Measurements from ENCODE around the gene DHRS11. TPM values are rescaled to one million over a fixed set of nuclear protein-coding genes. Genes with fewer than 3 reads are reported as not detected.

DHRS11 gene
- total and polyA plus RNA-seq, 10 of the 15 experiments (the other 5 are each of a cell fraction or from before 2014, with no cell fraction given) = 3.4 to 23.0 (median 14.5) TPM

- TF ChIP-seq NKRF (conservative IDR thresholded peaks at IDR 0.05) = peak; percentile 98
- no peak for TF ChIP-seq CHD1 (IDR thresholded peaks at IDR 0.05; ENCODE audit: low read depth, low read length)
- TF ChIP-seq HCFC1 (IDR thresholded peaks at IDR 0.05; ENCODE audit: low read length) = peak; percentile 13; the same call in 1 of the 2 replicates
- TF ChIP-seq YY1 (IDR thresholded peaks at IDR 0.05; ENCODE audit: low read depth, low read length) = 0 out of 2 replicates have a peak, but pooled peaks have one; percentile 2
- TF ChIP-seq BRCA1 (IDR thresholded peaks at IDR 0.05; ENCODE audit: low read depth, low read length) = no peak
- TF ChIP-seq SKIL (IDR thresholded peaks at IDR 0.05; ENCODE audit: low read depth, poor library complexity, severe bottlenecking) = no peak
- TF ChIP-seq PBX3 (IDR thresholded peaks at IDR 0.05; ENCODE audit: insufficient replicate concordance, low read depth, low read length) = no peak
- TF ChIP-seq CTCF (IDR thresholded peaks at IDR 0.05 in 2 of 3, conservative IDR thresholded peaks at IDR 0.05 in 1 of 3; ENCODE audit: control insufficient read depth in 2 of 3, extremely low read depth in 1 of 3, insufficient read depth in 1 of 3, low read depth in 3 of 3, low read length in 3 of 3) = peak in 1 of 3 experiments; percentile 28; a peak in 4 of 6 replicates
- TF ChIP-seq ZBTB40 (IDR thresholded peaks at IDR 0.05; ENCODE audit: borderline replicate concordance) = peak; percentile 69; the same call in 1 of the 2 replicates
- TF ChIP-seq ATF2 (IDR thresholded peaks at IDR 0.05; ENCODE audit: low read length) = no peak
- TF ChIP-seq EP300 (IDR thresholded peaks at IDR 0.05; ENCODE audit: borderline replicate concordance in 1 of 2, control insufficient read depth in 1 of 2, low read depth in 2 of 2, low read length in 2 of 2) = peak in 1 of 2 experiments; percentile 25; a peak in 1 of 4 replicates
- TF ChIP-seq MEF2A (IDR thresholded peaks at IDR 0.05; ENCODE audit: insufficient read depth, low read depth, low read length) = 0 out of 2 replicates have a peak, but pooled peaks have one; percentile 12
Measured at GRCh38 chr17:36601303-36602029, 9.8 kb downstream of the DHRS11 start, which contains the start of gene MRM1 (continued).
